WI38 (cell line): ENCODE data around the gene CR1.
A peak's percentile ranks its signal among the peaks of the same experiment; 100 is the strongest.
"Not testable (repeated sequence)": the region's sequence is repeated elsewhere in the genome, so short reads cannot be mapped to it uniquely, and the experiment has no call there.

ENCODE experiments used
- H3K4me3 ChIP-seq: 2 replicates; pipeline ENCODE4 v1.5.1; 2011; ENCODE audit warnings: low read depth, mild to moderate bottlenecking, control low read depth, low read length
- CTCF ChIP-seq: IDR thresholded peaks from 2 replicates; pipeline ENCODE4 v1.5.1; 2012; ENCODE audit warnings: low read depth, mild to moderate bottlenecking, control low read depth, low read length

Gene CR1

DNA sequence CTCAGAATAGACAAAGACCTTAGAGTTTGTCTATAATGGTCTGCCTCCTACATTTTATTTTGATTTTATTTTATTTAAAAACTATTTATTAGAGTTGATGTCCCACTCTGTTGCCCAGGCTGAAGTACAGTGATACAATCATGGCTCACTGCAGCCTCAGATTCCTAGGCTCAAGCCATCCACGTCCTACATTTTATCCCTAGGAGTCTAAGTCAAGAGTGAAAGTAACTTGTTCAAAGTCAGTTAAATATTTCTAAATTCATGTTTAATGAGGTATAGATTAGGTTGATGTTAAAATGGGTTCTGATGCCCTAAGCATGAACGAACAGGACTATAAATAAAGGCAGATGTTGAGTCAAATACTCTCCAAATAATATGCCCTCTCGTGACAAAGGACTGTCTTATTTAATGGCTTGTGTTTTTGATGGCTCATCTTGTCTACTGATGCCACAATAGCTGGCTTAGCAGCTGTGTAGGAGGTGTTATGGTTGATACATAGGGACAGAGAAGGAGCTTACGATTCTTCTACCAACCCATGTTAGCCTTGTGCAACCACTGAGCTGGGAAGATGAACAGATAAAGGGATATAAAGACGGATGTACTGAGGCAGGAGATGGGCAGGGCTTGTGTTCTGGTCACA is 83.0 kb downstream of the CR1 start:
- no peak overlapping the region for H3K4me3 ChIP-seq
- no peak for TF ChIP-seq CTCF

- TF ChIP-seq CTCF = peak; percentile 52
- H3K4me3 ChIP-seq = no peak overlapping the region
Observed at GRCh38 chr1:207579436-207579799, 83.5 kb downstream of the CR1 start.

DNA sequence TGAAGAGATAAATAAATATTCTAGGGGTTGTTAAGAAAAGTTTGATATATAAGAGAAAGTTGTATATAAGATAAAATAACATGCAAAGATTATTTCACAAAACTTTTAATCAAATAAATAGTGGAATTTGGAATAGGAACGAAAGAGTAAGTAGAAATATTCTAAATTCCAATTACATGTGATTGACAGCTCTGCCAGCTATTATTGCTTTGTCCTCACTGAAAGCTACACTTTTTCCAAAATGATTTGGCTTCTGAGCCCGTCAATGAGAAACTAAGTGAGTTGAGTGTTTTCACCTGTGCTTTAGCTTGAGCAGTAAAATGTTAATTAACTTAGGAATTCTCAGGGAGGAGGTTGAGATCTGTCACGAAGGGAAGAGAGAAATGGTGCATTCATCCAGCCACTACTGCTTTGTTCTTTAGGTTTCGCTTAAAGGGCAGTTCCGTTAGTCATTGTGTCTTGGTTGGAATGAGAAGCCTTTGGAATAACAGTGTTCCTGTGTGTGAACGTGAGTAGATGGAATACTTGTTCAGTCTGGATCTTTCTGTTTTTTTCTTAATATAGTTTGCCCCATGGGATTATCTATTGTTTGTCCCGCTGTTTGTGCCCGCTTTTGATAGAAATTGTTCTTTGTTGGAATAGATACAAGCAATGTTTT is 85.7 kb downstream of the CR1 start:
- no peak for TF ChIP-seq CTCF
- no peak overlapping the region for H3K4me3 ChIP-seq

DNA sequence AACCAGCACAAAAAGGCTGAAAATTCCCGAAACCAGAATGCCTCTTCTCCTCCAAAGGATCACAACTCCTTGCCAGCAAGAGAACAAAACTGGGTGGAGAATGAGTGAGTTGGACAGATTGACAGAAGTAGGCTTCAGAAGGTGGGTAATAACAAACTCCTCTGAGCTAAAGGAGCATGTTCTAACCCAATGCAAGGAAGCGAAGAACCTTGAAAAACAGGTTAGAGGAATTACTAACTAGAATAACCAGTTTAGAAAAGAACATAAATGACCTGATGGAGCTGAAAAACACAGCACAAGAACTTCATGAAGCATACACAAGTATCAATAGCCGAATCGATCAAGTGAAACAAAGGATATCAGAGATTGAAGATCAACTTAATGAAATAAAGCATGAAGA is 93.5 kb downstream of the CR1 start:
- not testable (repeated sequence) for H3K4me3 ChIP-seq

GRCh38 chr1:207591205-207591604 is 95.2 kb downstream of the CR1 start:
- not testable (repeated sequence) for H3K4me3 ChIP-seq

- not testable (repeated sequence) for H3K4me3 ChIP-seq
Observed at GRCh38 chr1:207594095-207594494, 98.1 kb downstream of the CR1 start.

- TF ChIP-seq CTCF = no peak
- H3K4me3 ChIP-seq = no peak overlapping the region
Observed at GRCh38 chr1:207603777-207604176, 107.8 kb downstream of the CR1 start.

- no peak for TF ChIP-seq CTCF
Observed at GRCh38 chr1:207605444-207606361, 109.7 kb downstream of the CR1 start.

More at GRCh38 chr1:207605444-207606361, 109.7 kb downstream of the CR1 start:
- H3K4me3 ChIP-seq = no peak overlapping the region
